Colonic mucosa (tissue), 4 donors: ENCODE measurements around the gene ATP5PB. TPM values are rescaled to one million over a fixed set of nuclear protein-coding genes. Genes with fewer than 3 reads are reported as not detected.
A peak's percentile ranks its signal among the peaks of the same experiment; 100 is the strongest.

ENCODE experiments used
- DNase-seq: peaks from one replicate; pipeline ENCODE4 v3.0.0-alpha.2; 2020
- H3K27ac ChIP-seq: fragments of 200-600 bp; one replicate; pipeline ENCODE4 v1.8.0; 2021
- H3K27me3 ChIP-seq: fragments of 200-600 bp; one replicate; pipeline ENCODE4 v1.8.0; 2021
- H3K36me3 ChIP-seq: fragments of 200-600 bp; one replicate; pipeline ENCODE4 v1.8.0; 2021
- H3K4me1 ChIP-seq: fragments of 200-600 bp; one replicate; pipeline ENCODE4 v1.8.0; 2021; ENCODE audit warnings: mild to moderate bottlenecking
- H3K4me3 ChIP-seq: fragments of 200-600 bp; one replicate; pipeline ENCODE4 v1.8.0; 2021
- H3K9ac ChIP-seq, 2 donors: one replicate each; pipeline ENCODE4 v1.7.0; 2013; ENCODE audit warnings: control low read depth in 2 of 2, low read depth in 2 of 2, low read length in 2 of 2
- H3K9me3 ChIP-seq: fragments of 200-600 bp; one replicate; pipeline ENCODE4 v1.8.0; 2021
- CTCF ChIP-seq: fragments of 200-600 bp; IDR thresholded peaks from one replicate; pipeline ENCODE4 v1.8.0; 2022; ENCODE audit warnings: antibody characterized with exemption, mild to moderate bottlenecking
- intact Hi-C: fragments of 100-400 bp; cut with DNase I; formaldehyde crosslinking; loops from one replicate; pipeline ENCODE4 v1.14.1; 2022
- total RNA-seq, 2 donors: library from RNA; stranded (reverse); fragmentation: NEBNext Ultra II Directional in 1 of 2; extraction: Animal tissue kit (Norgen Biotek cat#: 25700) in 1 of 2; gene quantifications; one replicate each; pipeline ENCODE4 v1.2.1, GENCODE V29; 2021
- donor health status: healthy.
- donor health status: DM: no; HTN: no; CAD: no.
- donor health status: DM: no; HTN: no; CAD: no.

Gene ATP5PB
- total RNA-seq, 2 donors from 2014 or later, result 488 to 502 TPM

DNA sequence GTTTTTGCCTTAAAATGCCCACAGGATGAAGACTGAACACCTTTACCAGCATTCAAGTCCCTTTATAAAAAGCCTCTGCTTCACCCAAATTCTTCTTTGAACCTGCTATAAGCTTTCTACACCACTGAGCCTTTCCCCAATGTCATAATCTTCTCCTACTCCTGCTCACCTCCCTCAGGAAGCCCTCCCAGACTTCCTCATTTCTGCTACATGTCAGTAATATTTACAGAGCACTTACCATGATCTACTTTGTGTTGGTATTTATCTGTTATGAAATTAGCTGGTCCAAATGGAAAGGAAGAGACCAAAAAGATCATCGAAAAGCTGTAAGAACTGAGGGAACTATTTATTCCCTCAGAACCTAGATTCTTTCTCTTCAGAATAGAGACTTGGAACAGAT is 30.2 kb upstream of the ATP5PB start:
- intact Hi-C loops, result no loop called here

DNA sequence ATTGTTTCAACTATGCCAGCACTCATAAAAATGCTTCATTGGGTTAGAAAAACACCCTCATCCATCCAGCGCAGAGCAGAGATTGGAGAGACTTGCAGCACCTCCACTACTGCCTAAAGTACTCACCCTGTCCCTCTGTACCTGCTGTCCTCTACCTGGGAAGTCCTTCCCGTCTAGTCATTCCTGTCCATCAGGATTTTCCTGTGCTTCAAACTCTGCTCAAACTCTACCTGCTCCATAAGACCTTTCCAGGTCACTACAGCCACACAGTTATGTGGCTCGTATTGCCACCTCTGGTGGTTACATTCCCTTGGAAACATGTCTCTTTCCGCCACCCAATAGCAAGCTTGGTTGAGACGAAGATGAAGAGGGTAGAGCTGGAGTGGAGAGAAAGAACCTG is 28.9 kb upstream of the ATP5PB start:
- Histone ChIP-seq H3K27me3 (no peaks in the 10 kb centered on the region), H3K4me3 (no peak overlapping the region), H3K9me3 (no peaks in the 10 kb centered on the region), H3K9ac (no peak overlapping the region), H3K36me3 (no peaks in the 10 kb centered on the region), H3K4me1 (no peaks in the 10 kb centered on the region), H3K27ac (no peak overlapping the region)
- TF ChIP-seq CTCF, result no peak
- no peak for DNase-seq
- intact Hi-C loops, result no loop called here

More for the DNA sequence above, 30.2 kb upstream of the ATP5PB start:
- Histone ChIP-seq H3K27me3 (no peaks in the 10 kb centered on the region), H3K4me3 (no peak overlapping the region), H3K27ac (no peak overlapping the region), H3K4me1 (no peaks in the 10 kb centered on the region), H3K9ac (no peak overlapping the region), H3K9me3 (no peaks in the 10 kb centered on the region), H3K36me3 (no peaks in the 10 kb centered on the region)
- no peak for TF ChIP-seq CTCF
- no peak for DNase-seq

DNA sequence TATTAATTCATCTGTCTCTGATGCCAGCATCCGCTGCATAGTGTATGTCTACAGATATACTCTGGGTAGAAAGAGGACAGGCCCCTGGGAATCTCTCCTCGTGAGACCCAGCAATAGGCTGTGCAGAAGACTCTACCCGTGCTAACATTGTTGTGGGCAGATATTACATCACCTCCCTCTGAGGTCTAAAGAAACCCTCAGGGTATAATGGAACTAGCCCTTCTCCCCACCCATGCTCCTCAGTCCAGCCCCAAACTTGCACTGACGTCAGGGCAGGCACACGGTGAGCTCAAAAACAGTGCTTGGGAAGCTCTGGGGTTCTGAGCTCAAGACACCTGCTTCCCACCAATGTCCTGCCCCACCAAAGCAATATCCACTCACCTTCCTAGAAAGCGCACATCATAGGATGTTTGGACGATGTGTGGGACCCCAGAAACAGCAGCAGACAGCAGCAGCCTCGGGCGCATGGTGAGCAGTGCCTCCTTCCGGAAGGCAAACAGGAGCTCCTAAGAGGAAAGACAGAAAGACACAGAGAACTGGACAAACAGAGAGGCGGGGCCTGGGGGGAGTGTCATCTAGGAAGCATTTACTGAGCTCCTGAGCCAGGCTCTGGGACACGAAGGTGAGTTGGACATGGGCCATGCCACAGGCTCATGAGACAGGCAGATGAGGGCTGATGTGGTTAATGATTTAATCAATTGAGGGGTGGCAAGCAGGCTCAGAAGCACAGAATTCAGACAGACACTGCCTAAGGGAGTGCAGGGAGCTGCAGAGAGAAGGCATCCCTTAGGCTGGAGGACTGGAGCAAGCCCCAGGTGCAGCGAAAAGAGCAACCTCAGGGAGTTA is 26.5 kb upstream of the ATP5PB start:
- no peak for TF ChIP-seq CTCF
- peak; percentile 87 for DNase-seq
- H3K27me3 ChIP-seq, result no peaks in the 10 kb centered on the region
- no peaks in the 10 kb centered on the region for H3K36me3 ChIP-seq
- intact Hi-C loops, result loop anchor here (2.0 kb wide), 1 partner anchor 20 kb away; no protein-coding TSS in a partner anchor
- H3K9ac ChIP-seq, result peak overlapping the region in 1 of 2 donors; percentile 35
- no peak overlapping the region for H3K4me3 ChIP-seq
- no peaks in the 10 kb centered on the region for H3K9me3 ChIP-seq
- H3K27ac ChIP-seq, result no peak overlapping the region
- H3K4me1 ChIP-seq, result no peaks in the 10 kb centered on the region

- no peak overlapping the region for H3K4me3 ChIP-seq
Observed at GRCh38 chr1:111424281-111424680, 25.0 kb upstream of the ATP5PB start.

DNA sequence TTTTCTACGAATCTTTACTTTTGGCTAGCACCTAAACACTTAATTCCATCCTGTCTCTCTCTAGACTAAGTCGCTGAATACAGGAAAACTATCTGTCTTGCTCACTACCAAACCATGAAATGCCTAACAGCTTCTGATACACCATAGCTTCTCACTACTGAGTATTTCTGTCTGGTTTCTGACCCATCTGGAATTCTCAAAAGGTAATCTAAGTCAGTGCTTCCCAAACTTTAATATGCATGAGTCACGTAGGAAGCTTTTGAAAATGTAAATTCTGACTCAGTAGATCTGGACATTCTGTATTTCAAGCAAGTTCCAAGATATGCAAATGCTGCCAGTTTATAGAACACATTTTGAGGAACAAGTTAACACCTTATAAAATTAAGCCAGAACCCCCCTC is 12.5 kb upstream of the ATP5PB start:
- no peak for DNase-seq
- H3K4me3 ChIP-seq, result no peak overlapping the region

More at GRCh38 chr1:111424281-111424680, 25.0 kb upstream of the ATP5PB start:
- no peak for TF ChIP-seq CTCF
- Histone ChIP-seq H3K36me3 (no peaks in the 10 kb centered on the region), H3K27me3 (no peaks in the 10 kb centered on the region), H3K4me1 (no peaks in the 10 kb centered on the region), H3K27ac (no peak overlapping the region), H3K9ac (no peak overlapping the region), H3K9me3 (no peaks in the 10 kb centered on the region)
- intact Hi-C loops, result no loop called here
- DNase-seq, result no peak

More for the DNA sequence above, 12.5 kb upstream of the ATP5PB start:
- H3K36me3 ChIP-seq, result peaks cover 10% of the 10 kb centered on the region
- no peak overlapping the region for H3K27ac ChIP-seq
- TF ChIP-seq CTCF, result no peak
- intact Hi-C loops, result no loop called here
- no peaks in the 10 kb centered on the region for H3K27me3 ChIP-seq
- no peaks in the 10 kb centered on the region for H3K9me3 ChIP-seq
- H3K9ac ChIP-seq, result no peak overlapping the region
- no peaks in the 10 kb centered on the region for H3K4me1 ChIP-seq
